Trophoblast cell (in vitro differentiated cells and primary cell): ENCODE results near the gene LRRC58.
"Not testable (repeated sequence)": the region's sequence is repeated elsewhere in the genome, so short reads cannot be mapped to it uniquely, and the experiment has no call there.

Experiments used
- DNase-seq, 2 donors: peaks; one replicate each; pipeline ENCODE4 v3.0.0-alpha.2; 2016
- H2AFZ ChIP-seq: 2 replicates; pipeline ENCODE4 v1.6.1; 2013; ENCODE audit warnings: low read length, moderate library complexity, mild to moderate bottlenecking; ENCODE audit not compliant: insufficient read depth, poor library complexity
- H2AK5ac ChIP-seq: 2 replicates; pipeline ENCODE4 v1.6.1; 2013; ENCODE audit warnings: mild to moderate bottlenecking, low read length
- H2BK120ac ChIP-seq: 2 replicates; pipeline ENCODE4 v1.6.1; 2013; ENCODE audit warnings: low read length, mild to moderate bottlenecking, moderate library complexity; ENCODE audit not compliant: insufficient read depth, poor library complexity
- H2BK12ac ChIP-seq: 2 replicates; pipeline ENCODE4 v1.6.1; 2013; ENCODE audit warnings: mild to moderate bottlenecking, low read length, moderate library complexity
- H2BK5ac ChIP-seq: 2 replicates; pipeline ENCODE4 v1.6.1; 2013; ENCODE audit warnings: low read length, low read depth, moderate library complexity, mild to moderate bottlenecking; ENCODE audit not compliant: poor library complexity
- H3K14ac ChIP-seq: 2 replicates; pipeline ENCODE4 v1.6.1; 2013; ENCODE audit warnings: mild to moderate bottlenecking, low read length
- H3K18ac ChIP-seq: 2 replicates; pipeline ENCODE4 v1.6.1; 2013; ENCODE audit warnings: mild to moderate bottlenecking, low read length
- H3K23ac ChIP-seq: 2 replicates; pipeline ENCODE4 v1.6.1; 2013; ENCODE audit warnings: low read length
- H3K27ac ChIP-seq: 2 replicates; pipeline ENCODE4 v1.5.1; 2013; ENCODE audit warnings: low read depth, mild to moderate bottlenecking, inconsistent platforms, low read length, moderate library complexity
- H3K27me3 ChIP-seq: 2 replicates; pipeline ENCODE4 v1.6.1; 2013; ENCODE audit warnings: inconsistent platforms, mild to moderate bottlenecking, low read length, moderate library complexity; ENCODE audit not compliant: insufficient read depth
- H3K36me3 ChIP-seq, 2 experiments: 1 replicate in 1 of 2; 2 replicates in 1 of 2; pipeline ENCODE4 v1.6.1; 2013; ENCODE audit warnings: low read length in 2 of 2, mild to moderate bottlenecking in 2 of 2, moderate library complexity in 1 of 2; ENCODE audit not compliant: insufficient read depth in 2 of 2, control insufficient read depth in 1 of 2
- H3K4ac ChIP-seq: 2 replicates; pipeline ENCODE4 v1.6.1; 2013; ENCODE audit warnings: low read depth, mild to moderate bottlenecking, low read length, moderate library complexity
- H3K4me1 ChIP-seq, 2 experiments: 1 replicate in 1 of 2; 2 replicates in 1 of 2; pipeline ENCODE4 v1.6.1; 2013; ENCODE audit warnings: low read length in 2 of 2, mild to moderate bottlenecking in 2 of 2, moderate library complexity in 1 of 2; ENCODE audit not compliant: insufficient read depth in 2 of 2, control insufficient read depth in 1 of 2
- H3K4me2 ChIP-seq: 2 replicates; pipeline ENCODE4 v1.6.1; 2013; ENCODE audit warnings: inconsistent platforms, mild to moderate bottlenecking, low read length, moderate library complexity
- H3K4me3 ChIP-seq: 2 replicates; pipeline ENCODE4 v1.5.1; 2013; ENCODE audit warnings: mild to moderate bottlenecking, low read depth, low read length, inconsistent platforms
- H3K79me1 ChIP-seq: one replicate; pipeline ENCODE4 v1.6.1; 2013; ENCODE audit warnings: low read length
- H3K79me2 ChIP-seq: 2 replicates; pipeline ENCODE4 v1.6.1; 2013; ENCODE audit warnings: low read length, mild to moderate bottlenecking; ENCODE audit not compliant: control insufficient read depth, insufficient read depth, poor library complexity
- H3K9ac ChIP-seq: 2 replicates; pipeline ENCODE4 v1.6.1; 2013; ENCODE audit warnings: mild to moderate bottlenecking, low read length
- H3K9me3 ChIP-seq: 2 replicates; pipeline ENCODE4 v1.6.1; 2013; ENCODE audit warnings: low read depth, mild to moderate bottlenecking, control low read depth, inconsistent platforms, low read length; ENCODE audit not compliant: insufficient read depth
- H4K12ac ChIP-seq: 2 replicates; pipeline ENCODE4 v1.6.1; 2013; ENCODE audit warnings: low read depth, mild to moderate bottlenecking, low read length, moderate library complexity
- H4K8ac ChIP-seq: 2 replicates; pipeline ENCODE4 v1.6.1; 2013; ENCODE audit warnings: low read depth, mild to moderate bottlenecking, low read length, moderate library complexity
- H4K91ac ChIP-seq: one replicate; pipeline ENCODE4 v1.6.1; 2013; ENCODE audit warnings: low read depth, mild to moderate bottlenecking, low read length, moderate library complexity
- WGBS: extraction: QIAGEN DNeasy Blood & Tissue Kit; methylation state at CpG from one replicate; pipeline ENCODE4 v1.1.7; 2013; ENCODE audit warnings: missing lambda C conversion rate; ENCODE audit not compliant: insufficient read length, insufficient coverage; ENCODE audit errors: extremely low coverage; 5-methylcytosine and 5-hydroxymethylcytosine counted together

Gene LRRC58

DNA sequence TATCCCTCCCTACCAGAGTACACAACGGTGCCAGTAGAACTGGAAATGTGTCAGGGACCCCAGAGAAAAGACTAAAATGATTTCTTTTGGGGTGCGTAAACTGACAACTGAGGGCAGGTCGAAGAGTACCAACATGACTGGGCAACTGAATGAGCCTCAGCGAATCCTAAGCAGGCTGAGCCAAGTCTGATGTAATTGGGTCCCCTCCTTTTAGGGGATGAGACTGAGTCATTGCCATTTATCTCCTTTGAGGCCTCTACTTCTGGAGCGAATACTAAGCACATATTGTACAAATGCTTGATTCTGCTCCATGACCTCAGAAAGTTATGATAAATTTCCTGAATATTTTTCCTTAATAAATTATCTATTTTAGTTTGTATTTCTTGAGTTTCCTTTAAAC lies 46.8 kb downstream of the LRRC58 start:
- Histone ChIP-seq H3K9ac (no peak overlapping the region), H3K36me3 (no peaks in the 10 kb centered on the region), H3K4ac (no peak overlapping the region), H4K12ac (no peak overlapping the region), H3K4me3 (no peak overlapping the region), H2AK5ac (no peak overlapping the region), H4K91ac (no peak overlapping the region), H3K27me3 (no peaks in the 10 kb centered on the region), H3K23ac (no peak overlapping the region), H2BK5ac (no peak overlapping the region), H2BK12ac (no peak overlapping the region), H3K18ac (no peak overlapping the region), H3K27ac (no peak overlapping the region), H3K9me3 (peaks cover 3% of the 10 kb centered on the region), H3K14ac (no peak overlapping the region), H3K4me2 (no peak overlapping the region), H2BK120ac (no peak overlapping the region), H2AFZ (no peak overlapping the region), H3K4me1 (no peaks in the 10 kb centered on the region), H3K79me1 (no peaks in the 10 kb centered on the region), H4K8ac (no peak overlapping the region), H3K79me2 (no peaks in the 10 kb centered on the region)
- DNase-seq, result no peak
- WGBS, result no CpG with 5 or more reads among the region's 5 CpGs

GRCh38 chr3:120300971-120301370 lies 48.2 kb downstream of the LRRC58 start:
- Histone ChIP-seq H2BK5ac (no peak overlapping the region), H2BK12ac (no peak overlapping the region), H3K36me3 (no peaks in the 10 kb centered on the region), H3K4me1 (no peaks in the 10 kb centered on the region), H3K18ac (no peak overlapping the region), H3K4ac (no peak overlapping the region), H3K23ac (no peak overlapping the region), H4K91ac (no peak overlapping the region), H2AK5ac (no peak overlapping the region), H3K9ac (no peak overlapping the region), H3K4me2 (no peak overlapping the region), H3K9me3 (no peaks in the 10 kb centered on the region), H3K4me3 (no peak overlapping the region), H3K79me2 (no peaks in the 10 kb centered on the region), H2AFZ (no peak overlapping the region), H3K27ac (no peak overlapping the region), H3K79me1 (no peaks in the 10 kb centered on the region), H3K27me3 (no peaks in the 10 kb centered on the region), H4K12ac (no peak overlapping the region), H4K8ac (no peak overlapping the region), H2BK120ac (no peak overlapping the region), H3K14ac (no peak overlapping the region)
- no CpG with 5 or more reads among the region's 3 CpGs for WGBS
- no peak for DNase-seq

DNA sequence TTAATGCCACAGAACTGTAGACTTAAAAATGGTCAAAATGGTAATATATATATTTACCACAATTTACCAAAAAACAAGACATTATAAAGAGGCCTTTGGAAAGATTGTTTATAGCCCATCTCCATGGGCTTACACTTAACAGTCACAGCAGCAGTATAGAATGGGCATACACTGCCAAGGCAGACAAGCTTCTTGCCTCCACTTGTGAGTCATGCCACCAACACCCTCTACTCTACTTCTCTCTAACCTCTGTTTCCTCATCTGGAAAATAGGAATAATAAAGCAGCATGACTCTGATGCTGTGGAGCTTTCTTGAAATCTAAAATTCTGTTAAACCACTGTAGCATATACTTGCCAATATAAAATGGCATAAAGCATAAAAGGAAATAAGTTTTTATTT lies 49.8 kb downstream of the LRRC58 start:
- no peak overlapping the region for H2BK120ac ChIP-seq
- no peak overlapping the region for H2AFZ ChIP-seq
- no peaks in the 10 kb centered on the region for H3K27me3 ChIP-seq
- no peaks in the 10 kb centered on the region for H3K79me1 ChIP-seq
- H3K79me2 ChIP-seq, result no peaks in the 10 kb centered on the region
- H3K9ac ChIP-seq, result no peak overlapping the region
- H2BK12ac ChIP-seq, result no peak overlapping the region
- H4K8ac ChIP-seq, result no peak overlapping the region
- H3K23ac ChIP-seq, result no peak overlapping the region
- no peaks in the 10 kb centered on the region for H3K36me3 ChIP-seq
- H4K91ac ChIP-seq, result no peak overlapping the region
- H4K12ac ChIP-seq, result no peak overlapping the region
- H2AK5ac ChIP-seq, result no peak overlapping the region
- no peak overlapping the region for H3K18ac ChIP-seq
- H3K4me2 ChIP-seq, result no peak overlapping the region
- no peaks in the 10 kb centered on the region for H3K4me1 ChIP-seq
- no peak overlapping the region for H3K4ac ChIP-seq
- no peak overlapping the region for H3K27ac ChIP-seq
- H3K9me3 ChIP-seq, result no peaks in the 10 kb centered on the region
- no peak overlapping the region for H2BK5ac ChIP-seq
- no peak overlapping the region for H3K4me3 ChIP-seq
- no peak for DNase-seq
- H3K14ac ChIP-seq, result no peak overlapping the region

DNA sequence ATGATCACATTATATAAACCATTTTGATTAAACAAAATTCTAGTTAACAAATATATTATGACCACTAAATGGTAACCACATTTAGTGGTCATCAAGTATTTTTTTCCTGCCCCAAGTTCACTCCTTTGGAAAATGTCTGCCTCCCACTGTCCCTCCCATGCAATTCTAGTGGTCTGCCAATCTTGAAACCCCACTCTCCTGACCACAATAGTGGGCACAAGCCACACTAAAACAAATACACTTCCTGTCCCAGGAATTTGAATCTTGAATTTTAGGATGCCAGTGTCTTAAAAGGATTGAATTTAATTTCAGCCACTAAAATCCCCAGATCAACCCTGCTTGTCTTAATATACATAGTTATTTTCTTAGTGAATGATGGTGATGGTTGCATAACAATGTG lies 50.2 kb downstream of the LRRC58 start:
- Histone ChIP-seq H3K23ac (no peak overlapping the region), H4K12ac (no peak overlapping the region), H3K4ac (no peak overlapping the region), H2AK5ac (no peak overlapping the region), H2BK120ac (no peak overlapping the region), H2AFZ (no peak overlapping the region), H4K8ac (no peak overlapping the region), H2BK5ac (no peak overlapping the region), H3K9me3 (no peaks in the 10 kb centered on the region), H3K9ac (no peak overlapping the region), H3K4me3 (no peak overlapping the region), H4K91ac (no peak overlapping the region), H3K4me2 (no peak overlapping the region), H3K27me3 (no peaks in the 10 kb centered on the region), H3K18ac (no peak overlapping the region), H2BK12ac (no peak overlapping the region), H3K79me1 (no peaks in the 10 kb centered on the region), H3K27ac (no peak overlapping the region), H3K36me3 (no peaks in the 10 kb centered on the region), H3K14ac (no peak overlapping the region), H3K79me2 (no peaks in the 10 kb centered on the region), H3K4me1 (no peaks in the 10 kb centered on the region)
- DNase-seq, result no peak

DNA sequence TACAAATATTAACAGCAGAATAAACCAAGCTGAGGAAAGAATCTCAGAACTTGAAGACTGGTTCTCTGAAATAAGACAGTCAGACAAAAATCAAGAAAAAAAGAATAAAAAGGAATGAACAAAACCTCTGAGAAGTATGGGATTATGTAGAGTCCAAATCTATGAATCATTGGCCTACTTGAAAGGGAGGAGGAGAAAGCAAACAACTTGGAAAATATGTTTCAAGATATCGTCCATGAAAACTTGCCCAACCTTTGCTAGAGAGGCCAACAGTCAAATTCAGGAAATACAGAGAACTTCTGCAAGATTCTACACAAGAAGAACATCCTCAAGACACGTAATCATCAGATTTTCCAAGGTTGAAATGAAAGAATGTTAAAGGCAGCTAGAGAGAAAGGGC lies 57.6 kb downstream of the LRRC58 start:
- not testable (repeated sequence) for H4K8ac ChIP-seq, H2AFZ ChIP-seq, H3K27me3 ChIP-seq, H3K36me3 ChIP-seq, H3K9me3 ChIP-seq, H3K4me1 ChIP-seq, H2AK5ac ChIP-seq, H3K4me3 ChIP-seq, H3K79me2 ChIP-seq, H2BK120ac ChIP-seq, H4K91ac ChIP-seq, H3K4me2 ChIP-seq, H3K27ac ChIP-seq, H3K18ac ChIP-seq, H3K23ac ChIP-seq, H4K12ac ChIP-seq, H2BK12ac ChIP-seq, H3K4ac ChIP-seq, H3K14ac ChIP-seq, H2BK5ac ChIP-seq, H3K79me1 ChIP-seq, H3K9ac ChIP-seq
- WGBS, result no CpG with 5 or more reads among the region's 2 CpGs
- DNase-seq, result peak in 1 of 2 donors; percentile 56
